ENCODE data around the gene ATP8A1.
A peak's percentile ranks its signal among the peaks of the same experiment; 100 is the strongest.

The ATP8A1 gene

DNA sequence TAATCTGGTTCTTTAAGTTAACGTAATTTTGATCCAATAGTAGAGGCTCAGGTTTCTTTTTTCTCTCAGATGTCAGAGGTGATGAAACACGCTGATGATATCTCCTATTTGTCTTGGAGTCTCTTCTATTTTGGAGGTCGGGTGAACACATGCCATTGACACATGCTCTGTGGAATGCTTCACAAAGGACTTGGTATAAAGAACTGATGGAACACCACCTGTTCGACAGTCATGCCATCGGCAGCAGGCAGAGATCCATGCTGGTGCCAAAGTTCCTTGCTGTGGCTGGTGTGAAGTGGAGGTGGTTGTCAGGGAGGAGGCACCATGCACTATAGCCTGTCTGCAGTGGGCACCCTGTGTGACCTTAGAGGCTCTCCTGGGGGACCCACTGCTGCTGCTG, 94.9 kb downstream of the ATP8A1 start:
- no peak for DNase-seq

DNA sequence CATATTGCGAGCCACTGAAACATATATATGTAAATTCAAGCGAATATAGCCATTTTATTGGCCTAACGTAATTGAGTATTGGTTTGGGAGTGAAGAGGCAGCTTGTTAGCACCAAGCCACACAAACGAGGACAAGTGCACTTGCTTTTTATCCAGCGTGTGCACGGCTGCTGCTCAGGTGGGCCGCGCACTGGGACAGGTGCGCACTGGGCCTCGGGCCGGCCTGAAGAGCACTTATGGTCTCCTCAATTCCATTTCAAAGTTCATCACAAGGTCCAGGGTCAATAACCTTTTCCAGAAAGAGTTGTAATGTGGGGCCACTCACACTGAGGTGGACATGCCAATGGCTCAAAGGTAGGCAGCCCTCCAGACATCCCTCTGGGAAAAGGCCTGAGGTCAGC, 95.9 kb downstream of the ATP8A1 start:
- DNase-seq, result no peak

GRCh38 chr4:42560467-42560861, 96.4 kb downstream of the ATP8A1 start:
- no peak for DNase-seq

DNA sequence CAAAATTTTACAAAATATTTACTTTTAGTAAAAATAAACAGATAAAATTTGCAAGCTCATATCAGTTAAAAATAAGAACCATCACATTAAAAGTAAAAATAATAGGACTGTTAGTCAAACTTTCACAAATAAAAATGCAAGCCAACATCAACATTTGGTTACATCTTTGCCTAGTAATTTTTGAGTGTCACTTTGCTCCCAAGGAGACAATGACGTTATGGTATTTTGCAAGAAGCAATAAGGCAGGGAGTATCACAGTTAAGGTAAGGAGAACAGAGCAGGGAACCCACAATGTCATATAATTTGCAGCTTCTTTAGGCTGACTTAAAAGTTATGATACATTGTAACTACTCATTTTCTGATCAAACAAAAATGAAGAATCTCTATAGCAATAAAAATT, 98.7 kb downstream of the ATP8A1 start:
- DNase-seq, result no peak

DNA sequence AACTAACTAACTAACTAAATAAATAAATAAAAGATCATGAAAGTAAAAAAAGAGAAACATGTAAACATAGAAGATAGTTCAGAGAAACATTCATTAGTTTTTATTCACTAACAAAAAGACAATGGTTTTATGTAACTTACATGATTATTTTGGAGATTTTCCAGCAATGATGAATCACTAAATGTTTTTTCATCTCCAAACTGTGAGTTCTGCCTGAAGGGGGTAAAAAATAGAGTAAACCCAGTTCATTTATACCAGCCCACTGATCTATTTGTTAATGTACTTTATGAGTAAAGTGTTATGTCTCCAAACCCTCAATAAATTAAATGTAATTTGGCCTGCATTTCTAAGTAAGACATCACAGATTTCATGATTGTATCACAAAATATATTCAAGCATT, 101.1 kb downstream of the ATP8A1 start:
- no peak for DNase-seq

GRCh38 chr4:42554072-42554471, 102.8 kb downstream of the ATP8A1 start:
- DNase-seq, result no peak

GRCh38 chr4:42549896-42550295, 107.0 kb downstream of the ATP8A1 start:
- DNase-seq, result no peak

DNA sequence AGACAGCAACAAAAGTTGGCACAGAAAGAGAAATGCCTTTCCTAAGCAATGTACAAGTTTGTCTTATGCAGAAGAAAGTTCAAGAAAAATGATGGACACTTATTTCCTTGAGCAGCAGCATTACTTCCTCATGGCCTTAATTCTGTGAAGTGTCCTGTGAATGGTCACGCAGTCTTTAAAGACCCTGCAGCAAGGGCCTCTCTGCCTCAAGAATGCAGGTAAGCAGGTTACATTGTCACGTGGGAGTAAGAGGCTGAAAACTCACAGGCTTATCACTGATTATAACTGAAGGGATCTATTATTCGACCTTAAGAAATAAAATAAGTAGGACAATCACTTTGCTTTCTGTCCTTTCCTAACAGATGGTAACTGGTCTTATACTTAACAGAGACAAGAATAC, 109.1 kb downstream of the ATP8A1 start:
- DNase-seq, result no peak

DNA sequence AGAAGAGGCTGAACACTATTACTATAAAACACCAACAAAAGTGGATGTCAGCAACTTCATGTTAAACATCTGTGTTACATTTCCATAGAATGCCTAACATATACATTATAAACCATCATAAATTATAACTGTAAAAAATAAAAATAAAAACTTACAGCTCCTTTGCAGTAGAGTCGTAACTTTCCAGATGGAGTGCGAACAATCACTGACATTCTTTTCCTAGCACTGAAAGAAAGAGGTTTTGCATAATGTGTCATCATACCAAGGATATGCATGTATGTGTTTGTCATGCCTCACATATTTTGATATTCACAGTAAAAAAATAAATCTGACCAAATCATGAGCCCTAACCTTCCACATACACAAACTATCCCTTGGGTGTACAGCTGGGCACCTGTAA, 113.1 kb downstream of the ATP8A1 start:
- no peak for DNase-seq

GRCh38 chr4:42543126-42543525, 113.8 kb downstream of the ATP8A1 start:
- DNase-seq, result no peak

DNA sequence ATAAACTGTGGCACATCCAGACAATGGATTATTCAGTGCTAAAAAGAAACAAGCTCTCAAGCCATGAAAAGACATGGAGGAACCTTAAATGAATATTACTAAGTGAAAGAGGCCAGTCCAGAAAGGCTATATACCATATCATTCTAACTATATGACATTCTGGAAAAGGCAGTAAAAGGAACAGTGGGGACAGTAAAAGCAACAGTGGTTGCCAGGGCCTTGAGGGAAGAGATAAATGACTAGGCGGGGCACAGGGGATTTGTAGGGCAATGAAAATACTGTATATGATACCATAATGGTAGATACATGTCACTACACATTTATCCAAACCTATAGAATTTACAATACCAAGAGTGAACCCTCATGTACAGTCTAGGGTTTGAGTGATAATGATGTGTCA, 115.3 kb downstream of the ATP8A1 start:
- no peak for DNase-seq

- no peak for DNase-seq
These were observed 123.9 kb downstream of the ATP8A1 start for GRCh38 chr4:42533042-42533441.

DNA sequence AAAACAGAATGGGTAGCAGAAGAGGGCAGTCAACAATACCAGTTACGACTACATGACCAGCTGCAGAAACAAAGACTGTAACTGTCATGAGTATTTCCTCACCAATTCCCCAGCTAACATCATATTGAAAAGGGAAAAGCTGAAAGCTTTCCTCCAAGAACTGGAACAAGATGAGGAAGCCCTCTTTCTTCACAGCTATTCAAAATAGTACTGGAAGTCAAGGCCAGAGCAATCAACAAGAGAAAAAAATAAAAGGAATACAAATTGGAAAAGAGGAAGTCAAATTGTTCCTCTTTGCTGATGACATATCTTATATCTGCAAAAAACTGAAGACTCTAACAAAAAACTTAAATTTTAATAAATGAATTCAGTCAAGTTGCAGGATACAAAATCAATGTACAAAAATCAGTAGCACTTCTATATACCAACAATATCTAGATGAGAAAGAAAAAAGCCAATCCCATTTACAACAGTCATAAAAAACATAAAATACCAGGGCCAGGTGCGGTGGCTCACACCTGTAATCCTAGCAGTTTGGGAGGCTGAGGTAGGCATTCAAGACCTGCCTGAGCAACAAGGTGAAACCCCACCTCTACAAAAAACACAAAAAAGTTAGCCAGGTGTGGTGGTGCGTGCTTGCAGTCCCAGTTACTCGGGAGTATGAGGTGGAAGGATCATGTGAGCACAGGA, 125.4 kb downstream of the ATP8A1 start:
- no peak for DNase-seq

- no peak for DNase-seq
These were observed 133.7 kb downstream of the ATP8A1 start for GRCh38 chr4:42523066-42523718.

DNA sequence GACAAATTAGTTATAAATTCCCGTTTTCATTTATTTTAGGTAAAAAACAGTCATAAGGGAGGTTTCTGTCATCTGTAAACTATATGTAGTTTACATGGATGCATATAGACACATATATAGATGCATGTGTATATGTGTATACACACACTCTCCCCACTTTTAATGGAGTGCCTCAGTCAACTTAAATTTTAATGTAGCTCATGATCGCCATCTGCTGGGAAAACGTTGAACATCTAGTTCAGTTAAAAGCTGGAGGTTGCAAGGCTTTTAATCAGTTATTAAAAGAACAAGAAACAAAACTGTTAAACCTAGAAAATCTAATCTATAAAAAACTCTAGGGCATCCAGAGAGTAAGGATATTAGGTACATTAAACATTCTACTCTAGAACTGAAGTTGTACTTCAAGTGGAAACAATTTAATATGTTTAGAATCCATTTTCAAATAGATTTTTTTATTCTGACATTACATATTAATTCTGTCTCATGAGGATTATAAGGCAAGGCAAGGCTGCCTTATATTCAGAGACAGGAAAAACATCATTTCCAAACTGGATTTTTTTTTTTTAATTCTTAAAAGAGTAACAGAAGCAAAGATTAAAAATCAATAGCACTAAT, 137.0 kb downstream of the ATP8A1 start:
- DNase-seq, result peak; percentile 55

- DNase-seq, result no peak
These were observed 141.6 kb downstream of the ATP8A1 start for GRCh38 chr4:42515156-42515884.

- no peak for DNase-seq
These were observed 143.0 kb downstream of the ATP8A1 start for GRCh38 chr4:42513748-42514492.

DNA sequence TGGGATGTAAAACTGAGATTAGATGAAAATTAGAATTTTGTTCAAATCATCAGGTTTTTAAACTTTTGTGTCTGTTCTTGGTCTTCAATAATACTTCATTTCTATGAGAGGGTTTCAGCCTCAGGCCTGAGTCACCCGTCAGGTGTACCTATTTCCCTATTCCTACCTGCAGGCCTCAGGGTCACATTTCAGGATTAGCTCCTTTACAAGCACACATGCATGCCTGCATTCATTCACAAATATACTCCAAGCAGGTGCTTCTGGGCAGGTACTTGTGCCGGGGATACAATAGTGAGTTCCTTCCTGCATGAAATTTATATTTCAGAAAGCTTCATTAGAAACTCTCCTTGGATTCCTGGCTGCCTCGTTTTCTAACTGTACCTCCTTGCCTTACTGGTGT, 144.7 kb downstream of the ATP8A1 start:
- no peak for DNase-seq

DNA sequence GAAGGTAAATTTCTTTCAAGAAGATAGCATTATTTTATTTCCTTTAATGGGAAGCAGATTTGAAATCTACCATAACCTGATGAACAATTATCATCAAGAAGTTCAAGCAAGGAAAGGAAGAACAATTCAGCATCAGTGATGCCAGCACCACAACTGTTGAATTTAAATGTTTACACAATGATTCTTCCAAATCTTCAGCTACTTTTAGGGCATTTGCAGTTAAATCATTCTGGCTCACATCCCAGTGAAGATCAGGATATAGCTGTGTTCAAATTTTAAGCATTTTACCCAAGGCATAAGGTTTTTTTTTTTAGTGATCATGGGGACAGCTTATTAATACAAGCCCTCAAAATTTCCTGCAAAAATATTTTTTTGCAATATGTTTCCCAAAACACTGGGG, 146.7 kb downstream of the ATP8A1 start:
- DNase-seq, result no peak

- DNase-seq, result no peak
These were observed 155.1 kb downstream of the ATP8A1 start for GRCh38 chr4:42501624-42502401.

GRCh38 chr4:42498040-42498439, 158.9 kb downstream of the ATP8A1 start:
- DNase-seq, result no peak

Measured in stimulated activated CD4-positive, alpha-beta T cell treated with anti-CD3 and anti-CD28 coated beads, Interleukin-15, amount 100 ng/mL, for 24 hours (primary cell).